GM19397 (cell line): ENCODE data around the gene C1QC.

Source experiments
- ATAC-seq: cut with Tn5 transposase; IDR thresholded peaks from one replicate; pipeline ENCODE4 v1.9.1; 2021; ENCODE audit warnings: mild to moderate bottlenecking, moderate library complexity; ENCODE audit not compliant: unreplicated experiment

Gene C1QC

DNA sequence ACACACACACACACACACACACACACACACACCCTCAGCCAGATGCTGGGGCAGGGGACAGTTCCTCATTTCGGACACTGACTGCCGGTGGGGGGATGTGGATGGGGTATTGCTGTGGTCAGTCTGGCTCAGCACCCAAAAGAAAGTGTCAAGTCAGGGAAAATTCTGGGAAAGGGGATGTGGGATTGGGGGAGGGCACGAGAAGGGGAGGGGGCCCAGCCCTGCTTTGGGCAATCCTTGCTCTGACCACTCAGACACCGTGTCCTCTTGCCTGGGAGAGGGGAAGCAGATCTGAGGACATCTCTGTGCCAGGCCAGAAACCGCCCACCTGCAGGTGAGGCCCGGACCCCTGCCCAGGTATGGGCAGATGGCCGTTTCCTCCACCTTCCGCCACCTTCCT is at the start of gene C1QC:
C1QC (plus strand) TSS at position 253 of the 400 bp plus-strand sequence. CDS start 391 bp downstream, outside the sequence.
- ATAC-seq: no peak

DNA sequence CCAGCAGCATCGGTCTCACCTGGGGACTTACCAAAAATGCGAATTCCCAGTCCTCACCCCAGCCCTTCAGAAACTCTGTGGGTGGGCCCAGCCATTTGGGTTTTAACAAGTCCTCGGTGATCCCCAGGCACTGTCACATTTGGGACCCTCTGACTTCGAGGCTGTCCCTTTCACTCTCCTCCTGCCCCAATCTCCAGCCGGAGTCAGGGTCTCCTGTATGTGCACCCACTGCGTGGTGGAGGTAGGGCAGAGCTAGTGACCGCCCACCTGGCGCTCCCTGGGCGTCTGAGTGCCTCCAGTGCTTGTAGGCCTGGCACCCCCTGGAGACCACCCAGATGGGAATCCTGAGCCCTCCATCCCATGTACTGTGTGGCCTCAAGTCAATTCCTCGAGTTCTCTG is 49.0 kb upstream of the C1QC start:
- no peak for ATAC-seq

DNA sequence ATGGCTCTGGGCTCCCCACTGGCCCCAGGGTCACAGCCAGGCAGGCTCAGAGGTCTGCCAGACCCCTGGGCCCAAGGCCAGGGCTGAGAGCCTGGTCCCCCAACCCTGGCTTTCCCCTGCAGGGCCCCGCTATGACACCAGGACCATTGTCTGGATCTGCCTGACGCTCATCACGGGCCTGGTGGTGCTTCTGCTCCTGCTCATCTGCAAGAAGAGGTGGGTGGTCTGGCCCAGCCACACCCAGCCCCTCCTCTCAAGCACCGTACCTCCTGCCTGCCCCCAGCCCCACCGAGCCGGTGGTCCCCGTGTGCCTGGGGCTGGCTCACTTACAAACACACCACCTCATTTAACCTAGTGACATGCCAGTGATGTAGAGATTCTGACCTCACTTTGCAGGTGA is 48.3 kb upstream of the C1QC start:
- no peak for ATAC-seq

DNA sequence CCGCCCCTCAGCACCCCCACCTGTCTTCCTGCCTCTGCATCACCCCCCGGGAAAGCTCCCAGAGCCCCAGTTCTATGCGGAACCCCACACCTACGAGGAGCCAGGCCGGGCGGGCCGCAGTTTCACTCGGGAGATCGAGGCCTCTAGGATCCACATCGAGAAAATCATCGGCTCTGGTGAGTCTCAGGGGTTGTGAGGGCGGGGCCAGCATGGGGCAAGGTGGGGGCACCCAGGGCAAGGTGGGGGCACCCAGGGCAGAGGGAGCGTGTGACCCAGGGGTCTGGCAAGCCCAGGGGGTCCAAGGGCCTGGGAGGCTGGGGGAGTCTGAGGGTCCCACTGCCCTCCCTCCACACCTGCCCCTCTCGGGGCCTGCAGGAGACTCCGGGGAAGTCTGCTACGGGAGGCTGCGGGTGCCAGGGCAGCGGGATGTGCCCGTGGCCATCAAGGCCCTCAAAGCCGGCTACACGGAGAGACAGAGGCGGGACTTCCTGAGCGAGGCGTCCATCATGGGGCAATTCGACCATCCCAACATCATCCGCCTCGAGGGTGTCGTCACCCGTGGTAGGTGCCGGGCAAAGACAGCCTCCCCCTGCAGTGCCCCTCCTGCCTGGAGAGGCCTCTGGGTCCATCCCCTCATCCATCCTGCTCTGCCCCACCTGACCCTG is 46.0 kb upstream of the C1QC start:
- ATAC-seq: no peak

DNA sequence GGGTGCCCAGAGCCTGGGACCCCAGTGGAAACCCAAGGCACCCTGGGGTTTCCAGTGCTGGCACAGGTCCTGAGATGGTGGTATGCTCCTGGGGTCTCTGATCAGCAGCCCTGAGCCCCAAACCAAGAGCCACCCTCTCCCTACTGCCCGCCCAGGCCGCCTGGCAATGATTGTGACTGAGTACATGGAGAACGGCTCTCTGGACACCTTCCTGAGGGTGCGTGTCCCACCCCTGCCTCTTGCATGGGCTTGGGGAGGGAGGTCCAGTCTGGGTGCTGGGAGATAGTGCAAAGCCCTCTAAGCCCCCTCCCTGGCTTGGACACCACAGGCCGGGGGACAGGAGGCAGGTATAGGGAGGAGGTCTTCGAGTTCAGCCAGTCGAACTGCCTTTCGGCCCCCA is 45.4 kb upstream of the C1QC start:
- ATAC-seq: no peak

DNA sequence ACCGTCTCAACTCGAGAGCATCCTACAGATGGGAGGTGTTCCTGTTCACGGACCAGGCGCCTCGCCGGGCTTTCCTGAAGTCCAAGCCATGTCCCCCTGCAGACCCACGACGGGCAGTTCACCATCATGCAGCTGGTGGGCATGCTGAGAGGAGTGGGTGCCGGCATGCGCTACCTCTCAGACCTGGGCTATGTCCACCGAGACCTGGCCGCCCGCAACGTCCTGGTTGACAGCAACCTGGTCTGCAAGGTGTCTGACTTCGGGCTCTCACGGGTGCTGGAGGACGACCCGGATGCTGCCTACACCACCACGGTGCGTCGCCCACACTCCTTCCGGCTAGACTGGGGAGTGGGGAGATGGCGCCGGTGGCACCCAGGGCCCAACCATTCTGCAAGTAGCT is 44.7 kb upstream of the C1QC start:
- ATAC-seq: no peak

DNA sequence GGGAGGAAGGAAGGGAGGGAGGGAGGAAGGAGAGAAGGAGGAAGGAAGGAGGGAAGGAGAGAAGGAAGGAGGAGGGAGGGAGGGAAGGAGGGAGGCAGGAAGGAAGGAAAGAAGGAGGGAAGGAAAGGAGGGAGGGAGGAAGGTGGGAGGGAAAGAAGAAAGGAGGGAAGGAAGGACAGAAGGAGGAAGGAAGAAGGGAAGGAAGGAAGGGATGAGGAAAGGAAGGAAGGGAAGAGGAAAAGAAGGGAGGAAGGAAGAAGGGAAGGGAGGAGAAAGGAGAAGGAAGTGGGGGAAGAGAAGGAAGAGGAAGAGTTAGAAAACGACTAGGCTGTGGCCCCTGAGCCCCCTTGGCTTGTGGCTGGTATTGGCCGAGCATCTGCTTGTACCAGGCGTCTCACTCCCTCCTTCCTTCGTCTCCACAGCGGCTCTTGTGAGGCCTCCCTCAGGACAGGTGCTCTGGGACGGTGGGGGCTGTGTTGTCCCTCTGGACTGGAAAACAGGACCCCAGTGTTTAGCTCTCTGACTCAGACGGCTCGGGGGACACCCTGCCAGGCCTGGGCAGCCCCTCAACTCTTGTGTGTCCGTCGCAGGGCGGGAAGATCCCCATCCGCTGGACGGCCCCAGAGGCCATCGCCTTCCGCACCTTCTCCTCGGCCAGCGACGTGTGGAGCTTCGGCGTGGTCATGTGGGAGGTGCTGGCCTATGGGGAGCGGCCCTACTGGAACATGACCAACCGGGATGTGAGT is 43.2 kb upstream of the C1QC start:
- ATAC-seq: no peak

DNA sequence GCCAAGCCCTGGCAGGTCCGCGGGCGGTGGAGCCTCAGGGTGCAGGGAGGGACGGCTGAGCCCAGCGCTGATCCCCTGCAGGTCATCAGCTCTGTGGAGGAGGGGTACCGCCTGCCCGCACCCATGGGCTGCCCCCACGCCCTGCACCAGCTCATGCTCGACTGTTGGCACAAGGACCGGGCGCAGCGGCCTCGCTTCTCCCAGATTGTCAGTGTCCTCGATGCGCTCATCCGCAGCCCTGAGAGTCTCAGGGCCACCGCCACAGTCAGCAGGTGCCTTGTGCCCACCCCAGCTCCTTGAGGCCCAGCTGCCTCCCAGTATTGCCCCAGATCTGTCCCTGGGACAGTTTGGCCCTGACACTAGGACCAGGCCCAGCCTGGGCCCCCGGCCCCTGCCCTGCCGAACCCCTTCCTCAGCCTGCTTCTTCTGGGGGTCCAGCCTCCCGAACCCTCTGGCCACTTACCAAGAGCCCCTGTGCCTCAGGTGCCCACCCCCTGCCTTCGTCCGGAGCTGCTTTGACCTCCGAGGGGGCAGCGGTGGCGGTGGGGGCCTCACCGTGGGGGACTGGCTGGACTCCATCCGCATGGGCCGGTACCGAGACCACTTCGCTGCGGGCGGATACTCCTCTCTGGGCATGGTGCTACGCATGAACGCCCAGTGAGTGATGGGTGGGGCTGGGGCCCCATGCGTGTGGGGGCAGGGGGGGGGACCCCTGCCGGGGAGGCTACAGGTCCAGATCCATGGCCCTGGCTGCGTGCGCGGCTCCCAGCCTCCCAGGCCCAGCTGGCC is 42.4 kb upstream of the C1QC start:
- ATAC-seq: no peak

DNA sequence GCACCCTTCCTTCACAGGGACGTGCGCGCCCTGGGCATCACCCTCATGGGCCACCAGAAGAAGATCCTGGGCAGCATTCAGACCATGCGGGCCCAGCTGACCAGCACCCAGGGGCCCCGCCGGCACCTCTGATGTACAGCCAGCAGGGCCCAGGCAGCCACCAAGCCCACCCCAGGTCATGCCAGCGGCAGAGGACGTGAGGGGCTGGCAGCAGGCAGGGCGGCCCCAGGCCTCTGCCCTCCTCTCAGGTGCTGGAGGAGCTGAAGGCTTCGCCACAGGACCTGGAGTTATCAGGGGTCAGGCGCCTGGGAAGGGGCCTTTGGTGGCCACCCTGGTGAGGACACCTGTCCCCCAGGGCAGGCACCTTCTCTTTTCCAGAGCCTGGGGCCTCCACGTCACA is 41.8 kb upstream of the C1QC start:
- no peak for ATAC-seq

DNA sequence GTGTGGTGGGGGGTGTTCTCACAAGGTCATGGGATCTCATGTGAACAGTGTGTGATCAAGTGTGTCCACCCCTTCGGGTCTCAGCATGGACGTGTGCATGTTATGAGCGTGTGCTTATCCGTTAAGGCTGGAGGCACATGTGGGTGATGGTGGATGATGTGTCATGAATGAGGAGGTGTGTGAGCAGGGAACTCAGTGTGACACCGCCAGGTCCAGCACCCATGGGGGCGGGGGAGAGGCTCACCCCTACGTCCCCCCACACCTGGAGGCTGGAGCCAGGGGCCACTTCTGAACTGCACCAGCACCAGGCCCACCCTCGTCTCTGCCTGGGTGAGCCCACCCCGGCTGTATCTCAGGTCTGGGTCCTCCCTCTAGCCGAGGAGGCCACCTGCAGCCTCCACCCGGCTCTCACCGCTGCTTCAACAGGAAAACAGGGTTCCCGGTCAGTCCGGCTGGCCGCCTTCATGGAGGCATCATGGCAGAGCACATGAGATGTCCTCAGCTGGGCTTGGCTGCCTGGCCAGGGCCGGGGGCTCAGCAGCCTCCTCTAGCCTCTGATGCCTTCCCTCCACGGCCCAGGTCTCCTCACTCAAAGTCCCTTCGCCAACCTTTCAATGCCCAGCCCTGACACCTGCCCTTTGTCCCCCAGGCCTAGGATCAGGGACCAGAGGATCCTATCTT is 41.2 kb upstream of the C1QC start:
- no peak for ATAC-seq

DNA sequence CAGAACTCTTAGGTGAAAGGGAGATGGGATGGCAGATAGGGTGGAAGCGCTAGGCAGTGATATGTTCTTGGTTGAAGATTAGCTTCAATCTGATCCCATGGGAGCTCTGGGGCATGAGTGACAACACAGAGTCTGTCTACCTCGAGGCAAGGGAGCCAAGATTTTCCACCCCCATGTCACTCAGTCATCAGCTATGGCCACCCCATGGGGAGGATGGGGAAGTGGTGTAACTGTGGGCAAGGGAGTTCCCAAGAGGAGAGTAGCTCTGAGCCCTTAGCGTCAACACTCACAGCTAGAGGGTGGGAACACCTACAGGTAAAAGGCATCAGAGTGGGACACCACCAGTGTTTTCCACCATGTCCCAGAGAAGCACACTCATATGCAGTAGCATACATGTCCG is 37.3 kb upstream of the C1QC start:
- ATAC-seq: no peak

DNA sequence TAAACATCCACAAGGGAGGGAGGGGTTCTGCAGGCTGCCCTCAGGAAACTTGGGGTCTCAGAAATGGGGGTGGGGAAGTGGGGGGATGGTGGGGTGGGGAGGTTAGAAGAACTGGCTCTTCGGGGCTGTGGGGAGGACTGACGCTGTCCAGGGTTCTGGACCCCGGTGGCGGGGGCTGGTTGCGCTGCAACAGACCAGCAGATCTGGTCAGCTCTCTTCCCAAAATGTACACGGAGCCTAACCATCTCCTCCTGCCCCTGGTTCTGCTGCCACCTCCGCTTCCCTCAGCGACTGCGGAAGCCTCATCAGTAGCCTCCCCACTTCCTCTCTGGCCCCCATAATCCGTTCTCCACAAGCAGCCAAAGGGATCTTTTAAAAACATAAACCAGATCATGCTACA is 36.3 kb upstream of the C1QC start:
- ATAC-seq: no peak

DNA sequence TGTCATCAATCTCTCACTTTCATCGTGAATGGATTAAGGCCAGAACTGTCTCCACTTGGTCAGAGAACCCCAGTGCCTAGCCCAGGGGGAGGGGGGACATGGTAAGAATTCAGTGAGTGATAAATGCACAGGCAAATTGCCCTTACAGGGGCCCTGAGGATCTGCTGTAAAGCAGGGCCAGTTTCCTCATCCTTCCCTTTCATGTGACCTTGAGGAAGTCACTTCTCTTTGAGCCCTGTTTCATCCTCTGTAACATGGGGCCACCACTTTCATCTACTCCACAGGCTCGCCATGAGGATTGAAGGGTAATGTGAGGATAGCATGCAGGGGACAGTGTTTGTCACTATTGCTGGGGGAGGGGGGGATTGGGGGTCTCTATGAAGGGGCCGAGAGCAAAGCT is 35.1 kb upstream of the C1QC start:
- no peak for ATAC-seq

DNA sequence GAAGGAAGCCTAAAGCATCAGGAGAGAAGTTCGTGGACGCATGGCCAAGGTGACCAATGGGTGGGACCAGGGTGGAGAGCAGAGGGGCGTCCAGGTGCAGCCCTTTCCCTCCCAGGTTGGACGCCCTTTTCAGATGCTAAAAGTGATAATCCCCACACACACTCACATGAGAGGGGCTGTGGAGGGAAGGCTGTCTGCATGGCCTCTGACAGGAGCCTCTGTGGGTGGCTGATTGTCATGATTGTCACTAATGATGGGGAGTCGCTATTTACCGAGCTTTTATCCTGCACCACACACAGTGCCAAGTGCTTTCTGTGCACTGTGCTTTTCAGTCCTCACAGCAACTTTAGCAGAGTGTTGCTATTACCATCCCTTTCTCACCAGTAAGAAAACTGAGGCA is 34.1 kb upstream of the C1QC start:
- ATAC-seq: no peak

DNA sequence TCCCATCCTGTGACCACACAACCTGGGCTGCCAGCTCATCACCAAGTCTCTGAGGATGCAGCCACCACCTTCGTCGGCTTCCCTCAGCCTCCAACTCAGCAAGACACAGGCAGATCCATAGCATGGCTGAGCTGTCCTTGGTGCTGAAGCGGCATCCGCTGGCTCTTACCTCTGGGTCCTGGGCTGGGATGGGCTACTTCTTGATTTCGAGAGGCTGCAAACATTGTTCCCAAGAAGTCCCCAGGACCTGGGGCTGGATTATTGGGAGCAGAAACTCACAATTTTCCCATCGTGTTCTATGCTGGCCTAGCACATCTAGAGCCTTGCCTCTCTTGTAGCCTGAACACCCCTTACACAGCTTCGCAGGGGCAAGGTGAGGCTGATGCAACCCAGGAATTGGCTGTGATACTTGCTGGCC is 31.9 kb upstream of the C1QC start:
- ATAC-seq: no peak

DNA sequence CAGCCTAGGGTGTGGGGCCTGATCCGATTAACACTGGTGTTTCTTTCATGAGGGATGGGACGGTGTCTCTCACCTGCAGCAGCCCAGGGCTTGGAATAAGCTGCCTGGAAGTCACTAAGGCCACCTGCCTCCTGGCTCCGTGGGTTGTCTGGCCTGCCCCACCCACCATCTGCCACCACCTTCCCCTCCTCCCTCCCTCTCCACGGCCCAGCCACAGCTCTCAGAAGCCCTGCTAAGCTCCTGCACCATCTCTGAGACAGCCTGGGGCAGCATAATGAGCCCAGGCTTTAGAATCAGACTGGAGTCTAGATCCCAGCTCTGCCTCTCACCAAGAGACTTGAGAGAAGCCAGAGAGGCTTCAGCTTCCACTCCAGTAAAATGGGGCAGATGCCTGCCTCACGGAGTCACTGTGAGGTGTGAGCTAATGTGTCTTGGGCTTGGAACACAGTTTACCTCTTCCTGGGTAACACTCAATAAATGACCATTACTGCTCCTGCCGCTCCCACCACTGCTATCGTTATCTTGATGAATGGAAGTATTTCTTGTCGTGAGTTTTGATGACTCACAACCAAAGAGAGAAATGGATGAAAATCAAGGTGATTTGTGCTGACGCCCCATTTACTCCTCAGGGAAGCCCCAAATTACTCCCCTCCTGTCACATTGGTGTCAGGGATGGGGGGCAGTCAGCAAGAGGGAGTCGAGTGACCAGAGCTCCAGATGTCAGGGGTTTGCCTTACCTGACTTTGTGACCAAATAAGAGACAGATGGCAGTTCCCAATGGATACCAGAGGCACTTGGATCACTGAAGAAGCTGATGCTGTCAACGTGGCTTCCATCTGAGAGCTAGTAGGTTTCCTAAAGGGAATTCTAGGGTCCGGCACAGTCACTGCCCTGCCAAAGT is 30.5 kb upstream of the C1QC start:
- no peak for ATAC-seq

DNA sequence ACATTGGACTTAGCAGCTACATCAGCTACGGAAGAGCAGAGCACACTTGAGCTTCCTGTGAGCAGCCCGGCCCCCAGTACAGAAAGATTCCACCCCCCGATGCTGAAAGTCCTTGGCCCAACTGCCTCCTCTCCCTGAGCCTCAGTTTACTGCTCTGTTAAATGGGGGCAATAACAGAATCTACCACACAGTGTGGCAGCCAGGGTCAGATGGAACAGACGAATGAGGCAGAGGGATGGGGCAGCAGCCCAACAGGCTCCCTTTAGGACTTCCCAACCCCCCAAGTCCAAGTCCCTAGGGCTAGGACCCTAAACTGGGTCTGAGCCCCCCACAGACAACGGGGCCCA is 29.9 kb upstream of the C1QC start:
- ATAC-seq: no peak

DNA sequence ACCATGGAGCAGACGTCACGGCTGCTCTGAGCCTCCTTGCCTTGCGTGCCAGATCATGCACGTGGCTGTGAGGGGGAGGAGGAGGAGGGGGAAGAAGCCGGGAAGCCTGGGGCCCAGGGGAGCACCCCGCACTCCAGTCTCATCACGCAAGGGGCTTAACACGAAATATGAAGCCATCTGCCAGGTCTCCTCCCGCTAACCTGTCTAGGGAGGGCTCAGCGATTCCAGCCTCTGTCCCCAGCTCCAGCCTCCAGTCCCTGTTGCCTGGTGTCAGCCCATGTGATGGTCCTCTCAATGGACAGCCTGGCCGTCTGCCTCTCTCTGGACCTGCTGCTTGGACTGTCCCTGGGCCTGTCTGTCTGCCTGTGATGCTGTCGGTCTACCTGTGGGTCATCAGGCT is 29.5 kb upstream of the C1QC start:
- no peak for ATAC-seq

DNA sequence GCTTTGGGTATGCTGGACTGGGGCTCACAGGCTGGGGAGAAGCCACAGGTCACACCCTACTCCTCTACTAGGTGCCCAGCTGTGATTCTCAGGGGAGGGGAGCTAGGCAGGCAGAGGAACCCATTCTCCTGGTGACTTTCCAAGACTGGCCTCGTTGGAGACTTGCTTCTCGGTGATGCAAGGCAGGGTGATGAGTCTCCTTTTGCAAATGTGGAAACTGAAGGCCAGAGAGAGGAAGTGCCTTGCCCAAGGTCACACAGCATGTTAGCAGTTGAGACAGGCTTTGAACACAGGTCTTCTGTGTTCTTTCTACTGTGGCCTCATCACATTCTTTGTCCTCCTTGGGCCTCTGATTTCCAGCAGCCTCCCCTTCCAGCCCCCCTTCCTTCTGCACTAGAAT is 27.5 kb upstream of the C1QC start:
- no peak for ATAC-seq

DNA sequence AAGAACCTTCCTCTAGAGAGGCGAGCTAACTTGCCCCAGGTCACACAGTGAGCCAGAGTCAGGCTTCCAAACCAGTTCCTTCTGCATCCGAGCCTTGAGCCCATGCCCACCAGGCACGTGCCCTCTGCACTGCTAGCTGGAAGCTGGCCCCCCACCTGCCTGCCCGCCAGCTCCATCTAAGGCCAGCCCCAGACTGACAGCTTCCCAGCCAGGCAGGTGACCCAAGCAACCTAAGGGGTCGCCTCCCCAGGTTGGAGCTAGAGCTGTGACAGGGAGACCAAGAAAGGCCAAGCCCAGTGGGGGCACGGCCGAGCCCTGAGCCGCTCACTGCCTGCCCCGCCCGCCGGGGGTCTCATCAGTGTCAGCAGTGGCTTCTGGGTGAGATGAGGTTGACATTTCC is 26.9 kb upstream of the C1QC start:
- ATAC-seq: no peak

DNA sequence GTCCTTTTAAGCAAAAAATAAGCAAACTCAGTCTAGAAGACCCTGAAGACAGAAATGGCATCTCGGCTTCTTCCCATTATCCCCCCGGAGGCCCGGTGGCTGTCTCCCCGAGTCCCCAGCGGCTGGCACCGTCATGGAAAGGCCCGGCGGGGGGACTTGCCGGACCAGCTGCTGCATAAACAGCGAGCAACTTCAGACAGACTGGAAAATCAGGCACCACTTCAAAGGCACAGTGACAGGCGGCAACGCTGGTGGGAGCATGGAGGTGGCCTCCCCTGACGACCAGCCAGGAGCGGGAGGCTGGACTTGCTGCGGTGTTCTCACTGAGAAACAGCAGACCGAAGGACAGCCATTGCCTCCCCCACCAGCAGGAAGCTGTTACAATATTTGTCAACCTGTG is 25.4 kb upstream of the C1QC start:
- ATAC-seq: no peak
